PC-3 (cell line): Measurements from ENCODE around the gene PACSIN2. TPM values are rescaled to one million over a fixed set of nuclear protein-coding genes. Genes with fewer than 3 reads are reported as not detected.
"Not testable (repeated sequence)": the region's sequence is repeated elsewhere in the genome, so short reads cannot be mapped to it uniquely, and the experiment has no call there.

Experiments used
- ATAC-seq: fragments of 200-7000 bp; cut with Tn5 transposase; 2 replicates; pipeline ENCODE4 v1.9.1; 2020; ENCODE audit warnings: mild to moderate bottlenecking, moderate library complexity
- BruUV-seq: library from RNA; stranded (reverse); fragments of 400-500 nt; replicated peaks from 2 replicates; lab custom pipeline; 2021; lab: Mats Ljungman, UMichigan
- CTCF ChIA-PET: fragments of 300-600 bp; sonication (Branson Sonifier 250); formaldehyde crosslinking; loops from one replicate; lab custom pipeline; 2022; ENCODE audit warnings: antibody characterized with exemption; lab: Charles Lee
- POLR2A ChIA-PET: fragments of 300-600 bp; sonication (Branson Sonifier 250); formaldehyde crosslinking; loops from one replicate; lab custom pipeline; 2022; ENCODE audit warnings: antibody characterized with exemption; ENCODE audit not compliant: unreplicated experiment; lab: Charles Lee
- DNase-seq: peaks from one replicate; pipeline ENCODE4 v3.0.0-alpha.2; 2015
- H2AFZ ChIP-seq: fragments of 300-600 bp; sonication (generic); 2 replicates; pipeline ENCODE4 v1.6.0; 2016; ENCODE audit warnings: antibody characterized with exemption, low read length
- H3F3A ChIP-seq: fragments of 300-600 bp; sonication (generic); one replicate; pipeline ENCODE4 v1.6.0; 2017; ENCODE audit warnings: antibody characterized with exemption, low read length, control low read depth, mild to moderate bottlenecking; ENCODE audit not compliant: unreplicated experiment
- H3K27ac ChIP-seq: fragments of 300-600 bp; sonication (generic); 2 replicates; pipeline ENCODE4 v1.5.1; 2016; ENCODE audit warnings: mild to moderate bottlenecking, low read length
- H3K27me3 ChIP-seq: fragments of 300-600 bp; sonication (generic); 2 replicates; pipeline ENCODE4 v1.6.1; 2016; ENCODE audit warnings: low read length, mixed read lengths
- H3K36me3 ChIP-seq: fragments of 300-600 bp; sonication (generic); 2 replicates; pipeline ENCODE4 v1.6.1; 2016; ENCODE audit warnings: low read depth, mixed run types, low read length, mixed read lengths
- H3K4me1 ChIP-seq: fragments of 300-600 bp; sonication (generic); 2 replicates; pipeline ENCODE4 v1.5.1; 2016; ENCODE audit warnings: low read length; ENCODE audit not compliant: insufficient read depth
- H3K4me2 ChIP-seq: fragments of 300-600 bp; sonication (generic); 2 replicates; pipeline ENCODE4 v1.6.0; 2016; ENCODE audit warnings: low read length
- H3K4me3 ChIP-seq: fragments of 300-600 bp; sonication (generic); 2 replicates; pipeline ENCODE4 v1.5.1; 2016; ENCODE audit warnings: mild to moderate bottlenecking, low read length, mixed read lengths
- H3K79me2 ChIP-seq: fragments of 300-600 bp; sonication (generic); 2 replicates; pipeline ENCODE4 v1.6.1; 2017; ENCODE audit warnings: low read length, mixed read lengths
- H3K9ac ChIP-seq: fragments of 300-600 bp; sonication (generic); 2 replicates; pipeline ENCODE4 v1.6.0; 2016; ENCODE audit warnings: mild to moderate bottlenecking, low read length
- H3K9me2 ChIP-seq: fragments of 300-600 bp; sonication (generic); replicated peaks from 2 replicates; pipeline ENCODE4 v1.6.1; 2016; ENCODE audit warnings: mixed run types, low read length, mixed read lengths
- H3K9me3 ChIP-seq: fragments of 300-600 bp; sonication (generic); 2 replicates; pipeline ENCODE4 v1.6.1; 2016; ENCODE audit warnings: low read length, mixed read lengths
- H4K20me1 ChIP-seq: fragments of 300-600 bp; sonication (generic); 2 replicates; pipeline ENCODE4 v1.6.1; 2016; ENCODE audit warnings: low read length, mixed read lengths
- EZH2 ChIP-seq: fragments of 300-600 bp; sonication (generic); IDR thresholded peaks from one replicate; pipeline ENCODE4 v1.6.1; 2017; ENCODE audit warnings: antibody characterized with exemption, mild to moderate bottlenecking, low read length; ENCODE audit not compliant: unreplicated experiment
- EZH2phosphoT487 ChIP-seq: fragments of 300-600 bp; sonication (generic); IDR thresholded peaks from 2 replicates; pipeline ENCODE4 v1.6.1; 2018; ENCODE audit warnings: mild to moderate bottlenecking, antibody characterized with exemption, low read length, borderline replicate concordance
- intact Hi-C: fragments of 100-400 bp; cut with micrococcal nuclease; formaldehyde crosslinking; loops from 2 replicates; pipeline ENCODE4 v1.9.0; 2023
- total RNA-seq: library from RNA; depleted of rRNA; stranded (reverse); fragments of >200 nt; gene quantifications from 2 replicates; pipeline ENCODE4 v1.2.3, GENCODE V29; 2014
- TF ChIP-seq, protein P1 (sequence below): fragments of 300-600 bp; sonication (generic); conservative IDR thresholded peaks from 2 replicates; pipeline ENCODE4 v1.5.1; 2017; ENCODE audit warnings: antibody characterized with exemption, low read depth, mild to moderate bottlenecking, low read length

The PACSIN2 gene
- total RNA-seq, 1 experiment from 2014 or later = 25.7 TPM

DNA sequence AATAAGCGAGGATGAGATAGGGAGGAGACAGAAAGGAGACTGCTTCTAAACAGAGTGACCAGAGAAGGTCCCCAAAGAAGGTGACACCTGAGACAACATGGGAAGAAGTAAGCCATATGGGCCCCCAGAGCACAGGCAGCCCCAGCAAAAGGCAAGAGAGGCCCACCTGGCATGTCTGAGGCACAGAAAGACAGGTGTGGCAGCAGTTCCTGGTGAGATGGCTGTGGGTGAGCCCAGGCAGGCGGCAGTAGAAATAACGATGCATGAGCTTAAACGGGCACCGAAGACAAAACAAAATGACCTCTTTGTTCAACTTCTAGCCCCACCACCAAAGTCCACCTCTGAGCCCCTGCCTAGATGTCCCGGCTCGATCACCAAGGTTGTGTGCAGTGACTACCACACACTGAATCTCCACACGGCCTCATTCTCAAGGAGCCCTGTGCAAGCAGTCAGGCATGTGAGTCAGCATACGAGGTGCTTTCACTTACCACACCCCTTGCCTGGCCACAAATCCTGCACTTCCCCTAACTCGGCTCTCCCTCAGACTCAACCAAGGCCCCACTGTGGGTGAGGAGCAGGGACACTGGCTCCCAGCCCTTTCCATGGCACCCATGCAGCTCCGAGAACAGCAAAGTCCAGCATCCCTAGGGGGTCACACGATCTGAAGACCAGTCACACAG is 77.6 kb downstream of the PACSIN2 start:
- Histone ChIP-seq H3K36me3 (no peaks in the 10 kb centered on the region), H3K4me3 (no peak overlapping the region), H3F3A (peaks cover 11% of the 10 kb centered on the region), H3K9me3 (no peaks in the 10 kb centered on the region), H4K20me1 (no peaks in the 10 kb centered on the region), H3K27ac (peak overlapping the region; percentile 99), H3K9me2 (no peaks in the 10 kb centered on the region), H3K27me3 (no peaks in the 10 kb centered on the region), H3K9ac (peak overlapping the region; percentile 73), H3K4me2 (peak overlapping the region; percentile 77), H3K4me1 (peaks cover 65% of the 10 kb centered on the region), H3K79me2 (peaks cover 63% of the 10 kb centered on the region), H2AFZ (no peak overlapping the region)
- ATAC-seq = peak; percentile 56
- CTCF ChIA-PET = no interaction called here
- intact Hi-C loops = no loop called here
- no TSS peak for BruUV-seq
- TF ChIP-seq EZH2phosphoT487 = no peak
- TF ChIP-seq EZH2 = no peak
- TF ChIP-seq, protein P1, sequence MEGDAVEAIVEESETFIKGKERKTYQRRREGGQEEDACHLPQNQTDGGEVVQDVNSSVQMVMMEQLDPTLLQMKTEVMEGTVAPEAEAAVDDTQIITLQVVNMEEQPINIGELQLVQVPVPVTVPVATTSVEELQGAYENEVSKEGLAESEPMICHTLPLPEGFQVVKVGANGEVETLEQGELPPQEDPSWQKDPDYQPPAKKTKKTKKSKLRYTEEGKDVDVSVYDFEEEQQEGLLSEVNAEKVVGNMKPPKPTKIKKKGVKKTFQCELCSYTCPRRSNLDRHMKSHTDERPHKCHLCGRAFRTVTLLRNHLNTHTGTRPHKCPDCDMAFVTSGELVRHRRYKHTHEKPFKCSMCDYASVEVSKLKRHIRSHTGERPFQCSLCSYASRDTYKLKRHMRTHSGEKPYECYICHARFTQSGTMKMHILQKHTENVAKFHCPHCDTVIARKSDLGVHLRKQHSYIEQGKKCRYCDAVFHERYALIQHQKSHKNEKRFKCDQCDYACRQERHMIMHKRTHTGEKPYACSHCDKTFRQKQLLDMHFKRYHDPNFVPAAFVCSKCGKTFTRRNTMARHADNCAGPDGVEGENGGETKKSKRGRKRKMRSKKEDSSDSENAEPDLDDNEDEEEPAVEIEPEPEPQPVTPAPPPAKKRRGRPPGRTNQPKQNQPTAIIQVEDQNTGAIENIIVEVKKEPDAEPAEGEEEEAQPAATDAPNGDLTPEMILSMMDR = no peak
- DNase-seq = peak; percentile 79
- POLR2A ChIA-PET = no interaction called here

DNA sequence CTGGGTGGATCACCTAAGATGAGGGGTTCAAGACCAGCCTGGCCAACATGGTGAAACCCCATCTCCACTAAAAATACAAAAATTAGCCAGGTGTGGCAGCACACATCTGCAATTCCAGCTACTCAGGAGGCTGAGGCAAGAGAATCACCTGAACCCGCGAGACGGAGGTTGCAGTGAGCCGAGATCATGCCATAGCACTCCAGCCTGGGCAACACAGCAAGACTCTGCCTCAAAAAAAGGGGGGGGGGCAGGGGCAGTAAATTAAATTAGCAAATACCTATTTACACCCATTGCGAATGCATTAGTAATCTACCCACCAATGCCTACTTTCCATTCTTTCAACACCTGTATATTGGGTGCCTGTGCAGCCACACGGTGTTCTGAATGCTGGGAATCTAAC is 78.3 kb downstream of the PACSIN2 start:
- BruUV-seq, H3K9me2 ChIP-seq, DNase-seq, ATAC-seq, H3K9me3 ChIP-seq, CTCF ChIA-PET, intact Hi-C loops, H4K20me1 ChIP-seq, POLR2A ChIA-PET, H3K27me3 ChIP-seq, H3K36me3 ChIP-seq, H3K4me3 ChIP-seq, H2AFZ ChIP-seq: not testable (repeated sequence)
- H3F3A ChIP-seq = peaks cover 11% of the 10 kb centered on the region
- H3K79me2 ChIP-seq = peaks cover 67% of the 10 kb centered on the region
- peak overlapping the region; percentile 99 for H3K27ac ChIP-seq
- peaks cover 65% of the 10 kb centered on the region for H3K4me1 ChIP-seq
- peak overlapping the region; percentile 73 for H3K9ac ChIP-seq
- H3K4me2 ChIP-seq = peak overlapping the region; percentile 77

DNA sequence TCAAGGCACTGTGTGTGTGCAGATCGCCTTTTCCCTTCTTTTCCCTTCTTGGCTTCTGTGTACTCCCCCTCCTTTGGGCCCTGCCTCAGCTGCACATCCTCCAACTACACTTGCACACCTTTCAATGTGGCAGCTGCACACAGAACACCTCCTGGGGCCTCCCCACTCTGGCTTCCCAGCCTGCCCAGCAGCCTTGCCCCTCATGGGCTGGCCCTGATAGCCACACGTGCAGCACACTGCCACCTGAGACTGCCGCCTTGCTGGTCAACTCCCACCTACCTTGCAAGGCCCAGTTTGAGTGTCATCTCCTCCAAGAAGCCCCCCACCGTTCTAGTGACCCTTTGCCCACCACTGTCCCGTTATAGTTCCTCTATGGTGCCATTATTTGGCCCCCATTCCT is 80.6 kb downstream of the PACSIN2 start:
- H3K27me3 ChIP-seq = no peaks in the 10 kb centered on the region
- no peak overlapping the region for H3K4me3 ChIP-seq
- H3K4me2 ChIP-seq = peak overlapping the region; percentile 47
- H4K20me1 ChIP-seq = no peaks in the 10 kb centered on the region
- ATAC-seq = no peak
- no peak overlapping the region for H2AFZ ChIP-seq
- intact Hi-C loops = no loop called here
- H3K9me3 ChIP-seq = no peaks in the 10 kb centered on the region
- H3K9me2 ChIP-seq = no peaks in the 10 kb centered on the region
- H3F3A ChIP-seq = no peaks in the 10 kb centered on the region
- no peak for DNase-seq
- H3K9ac ChIP-seq = peak overlapping the region; percentile 63
- TF ChIP-seq EZH2phosphoT487 = no peak
- TF ChIP-seq, protein P1 = no peak
- TF ChIP-seq EZH2 = no peak
- no peaks in the 10 kb centered on the region for H3K36me3 ChIP-seq
- ChIA-PET POLR2A (interaction anchor here (0.6 to 0.9 kb wide), 3 partner anchors 61 to 82 kb away, joined by 4 to 15 read pairs (median 7); no protein-coding TSS in a partner anchor), CTCF (interaction anchor here (0.8 kb wide), 1 partner anchor 13 kb away, joined by 9 read pairs; no protein-coding TSS in a partner anchor)
- H3K79me2 ChIP-seq = peaks cover 82% of the 10 kb centered on the region
- H3K27ac ChIP-seq = peak overlapping the region; percentile 94
- TSS peak; percentile 76 for BruUV-seq
- peaks cover 64% of the 10 kb centered on the region for H3K4me1 ChIP-seq
